Stomach (tissue), 9 donors: ENCODE results near the gene MRPL18. TPM values are rescaled to one million over a fixed set of nuclear protein-coding genes. Genes with fewer than 3 reads are reported as not detected.
"Not testable (repeated sequence)": the region's sequence is repeated elsewhere in the genome, so short reads cannot be mapped to it uniquely, and the experiment has no call there.

ENCODE experiments used
- DNase-seq, 2 donors: peaks; one replicate each; pipeline versions ENCODE4 v3.0.0 to v3.0.0-alpha.2; 2013 to 2019
- H3K27ac ChIP-seq, 5 donors: fragments of 200-600 bp in 4 of 5; sonication (generic) in 4 of 5; one replicate each; pipeline ENCODE4 v1.5.1; 2013 to 2019; ENCODE audit warnings: mild to moderate bottlenecking in 1 of 5, moderate library complexity in 1 of 5
- H3K27me3 ChIP-seq, 3 donors: fragments of 200-600 bp; sonication (generic); one replicate each; pipeline ENCODE4 v1.5.1; 2017 to 2019; ENCODE audit warnings: mixed run types in 1 of 3
- H3K36me3 ChIP-seq, 4 donors: fragments of 200-600 bp; sonication (generic); 1 replicate in 3 of 4; 2 replicates in 1 of 4; pipeline ENCODE4 v1.5.1; 2016 to 2019
- H3K4me1 ChIP-seq, 4 donors: fragments of 200-600 bp; sonication (generic); one replicate each; pipeline ENCODE4 v1.5.1; 2016 to 2019
- H3K4me3 ChIP-seq, 4 donors: fragments of 200-600 bp; sonication (generic) in 3 of 4; one replicate each; pipeline ENCODE4 v1.5.1; 2016 to 2019; ENCODE audit warnings: mild to moderate bottlenecking in 1 of 4
- H3K9me3 ChIP-seq, 4 donors: fragments of 200-600 bp; sonication (generic); one replicate each; pipeline ENCODE4 v1.5.1; 2016 to 2019
- EP300 ChIP-seq: sonication (generic); formaldehyde crosslinking; IDR thresholded peaks from one replicate; pipeline ENCODE4 v1.6.1; 2017; ENCODE audit warnings: antibody characterized with exemption
- POLR2A ChIP-seq, 4 donors: fragments of 450-650 bp; IDR thresholded peaks; one replicate each; pipeline ENCODE4 v1.6.1; 2016; ENCODE audit warnings: antibody characterized with exemption in 4 of 4, control low read depth in 2 of 4, mild to moderate bottlenecking in 1 of 4, moderate library complexity in 1 of 4
- POLR2AphosphoS5 ChIP-seq, 3 donors: sonication (generic); formaldehyde crosslinking; IDR thresholded peaks; one replicate each; pipeline ENCODE4 v1.6.1; 2016; ENCODE audit warnings: antibody characterized with exemption in 3 of 3
- WGBS, 5 donors: extraction: QIAGEN DNeasy Blood & Tissue Kit in 3 of 5; methylation state at CpG; one replicate each; pipeline versions ENCODE4 v1.1.5 to v1.1.7; 2013 to 2018; 5-methylcytosine and 5-hydroxymethylcytosine counted together
- intact Hi-C: fragments of 100-400 bp; cut with DNase I; formaldehyde crosslinking; loops from one replicate; pipeline ENCODE4 v1.15.1; 2023; ENCODE audit warnings: low total_unique reads
- polyA plus RNA-seq, 3 donors: library from polyadenylated mRNA; stranded (reverse); fragments of 200-250 nt; gene quantifications; one replicate each; pipeline ENCODE4 v1.2.3, GENCODE V29; 2013
- total RNA-seq, 5 donors: library from RNA; depleted of rRNA; stranded (reverse); fragments of >200 nt; gene quantifications; one replicate each; pipeline versions ENCODE4 v1.1.0 to v1.2.3, GENCODE V29; 2014 to 2016
- TF ChIP-seq, protein P1 (sequence below), 7 experiments: fragments of 450-650 bp in 4 of 7; fragments of 200-600 bp in 3 of 7; sonication (generic) in 3 of 7; IDR thresholded peaks; one replicate each; pipeline ENCODE4 v1.5.1; 2016 to 2019; ENCODE audit warnings: antibody characterized with exemption in 7 of 7, control low read depth in 2 of 7, mild to moderate bottlenecking in 1 of 7
- donor health status: healthy with polysubstance abuse.
- donor health status: Bipolar disorder and iron deficiency.
- donor health status: healthy.

MRPL18 gene
- total and polyA plus RNA-seq, 8 donors: 3.6 to 105 (median 67.3) TPM

DNA sequence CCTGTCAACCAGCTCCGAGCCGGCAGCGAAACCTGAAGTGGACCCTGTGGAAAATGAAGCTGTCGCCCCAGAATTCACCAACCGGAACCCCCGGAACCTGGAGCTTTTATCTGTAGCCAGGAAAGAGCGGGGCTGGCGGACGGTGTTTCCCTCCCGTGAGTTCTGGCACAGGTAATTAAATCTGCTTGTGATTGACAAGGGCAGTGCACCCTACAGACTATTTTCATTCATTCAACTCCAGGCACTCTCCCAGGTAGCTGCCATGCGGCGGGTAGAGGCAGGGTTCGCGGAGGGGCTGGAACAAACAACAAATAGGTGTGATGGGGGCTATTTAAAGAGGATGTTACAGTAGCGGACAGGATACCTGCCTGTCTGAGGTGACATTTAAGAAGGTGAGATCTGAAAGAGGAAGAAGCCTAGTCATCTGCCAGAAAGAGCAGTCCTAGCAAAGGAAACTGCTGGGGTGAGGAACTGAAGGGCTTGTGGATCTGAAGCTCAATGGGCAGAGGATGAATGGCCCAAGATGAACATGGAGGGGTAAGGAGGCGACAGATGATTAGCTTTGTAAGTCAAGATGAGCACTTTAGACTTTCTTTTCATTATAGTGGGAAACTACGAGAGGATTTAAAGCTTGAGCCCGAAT, 810 bp downstream of the MRPL18 start:
- WGBS, 5 donors: 14 to 15% (median 15%) methylated on average over 14 to 18 of the region's 18 CpGs
- H3K36me3 ChIP-seq: peaks cover 8 to 54% (median 52%) of the 10 kb centered on the region in 4 donors
- TF ChIP-seq, protein P1, sequence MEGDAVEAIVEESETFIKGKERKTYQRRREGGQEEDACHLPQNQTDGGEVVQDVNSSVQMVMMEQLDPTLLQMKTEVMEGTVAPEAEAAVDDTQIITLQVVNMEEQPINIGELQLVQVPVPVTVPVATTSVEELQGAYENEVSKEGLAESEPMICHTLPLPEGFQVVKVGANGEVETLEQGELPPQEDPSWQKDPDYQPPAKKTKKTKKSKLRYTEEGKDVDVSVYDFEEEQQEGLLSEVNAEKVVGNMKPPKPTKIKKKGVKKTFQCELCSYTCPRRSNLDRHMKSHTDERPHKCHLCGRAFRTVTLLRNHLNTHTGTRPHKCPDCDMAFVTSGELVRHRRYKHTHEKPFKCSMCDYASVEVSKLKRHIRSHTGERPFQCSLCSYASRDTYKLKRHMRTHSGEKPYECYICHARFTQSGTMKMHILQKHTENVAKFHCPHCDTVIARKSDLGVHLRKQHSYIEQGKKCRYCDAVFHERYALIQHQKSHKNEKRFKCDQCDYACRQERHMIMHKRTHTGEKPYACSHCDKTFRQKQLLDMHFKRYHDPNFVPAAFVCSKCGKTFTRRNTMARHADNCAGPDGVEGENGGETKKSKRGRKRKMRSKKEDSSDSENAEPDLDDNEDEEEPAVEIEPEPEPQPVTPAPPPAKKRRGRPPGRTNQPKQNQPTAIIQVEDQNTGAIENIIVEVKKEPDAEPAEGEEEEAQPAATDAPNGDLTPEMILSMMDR (IDR thresholded peaks at IDR 0.05): no peak
- TF ChIP-seq POLR2A (IDR thresholded peaks at IDR 0.05) (no peak), POLR2AphosphoS5 (IDR thresholded peaks at IDR 0.05) (no peak), EP300 (no peak)
- no peaks in the 10 kb centered on the region for H3K9me3 ChIP-seq
- H3K27me3 ChIP-seq: no peaks in the 10 kb centered on the region
- H3K4me1 ChIP-seq: peaks cover 37 to 71% (median 50%) of the 10 kb centered on the region in 4 donors
- intact Hi-C loops: loop anchor here (10.0 kb wide), 1 partner anchor 96 kb away; the partner anchor contains the start of gene SOD2
- H3K27ac ChIP-seq: peak overlapping the region; percentile 96 to 99 (median 98)
- peak overlapping the region; percentile 89 to 93 (median 93) for H3K4me3 ChIP-seq
- peak in 1 of 2 donors; percentile 26 for DNase-seq

DNA sequence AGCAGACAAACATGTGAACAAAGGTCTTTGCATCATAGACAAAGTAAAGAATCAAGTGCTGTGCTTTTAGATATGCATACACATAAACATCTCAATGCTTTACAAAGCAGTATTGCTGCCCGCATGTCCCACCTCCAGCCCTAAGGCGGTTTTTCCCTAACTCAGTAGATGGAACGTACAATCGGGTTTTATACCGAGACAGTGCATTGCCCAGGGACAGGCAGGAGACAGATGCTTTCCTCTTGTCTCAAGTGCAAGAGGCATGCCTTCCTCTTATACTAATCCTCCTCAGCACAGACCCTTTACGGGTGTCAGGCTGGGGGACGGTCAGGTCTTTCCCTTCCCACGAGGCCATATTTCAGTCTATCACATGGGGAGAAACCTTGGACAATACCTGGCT, 4.7 kb downstream of the MRPL18 start:
- DNase-seq, H3K9me3 ChIP-seq, H3K27me3 ChIP-seq, H3K4me3 ChIP-seq, H3K27ac ChIP-seq: not testable (repeated sequence)
- H3K36me3 ChIP-seq: peaks cover 18 to 77% (median 75%) of the 10 kb centered on the region in 4 donors
- H3K4me1 ChIP-seq: peaks cover 21 to 49% (median 26%) of the 10 kb centered on the region in 4 donors
- intact Hi-C loops: loop anchor here (10.0 kb wide), 1 partner anchor 100 kb away; the partner anchor contains the start of gene SOD2
- WGBS, 5 donors: 76 to 86% (median 81%) methylated on average over 8 of the region's 8 CpGs

DNA sequence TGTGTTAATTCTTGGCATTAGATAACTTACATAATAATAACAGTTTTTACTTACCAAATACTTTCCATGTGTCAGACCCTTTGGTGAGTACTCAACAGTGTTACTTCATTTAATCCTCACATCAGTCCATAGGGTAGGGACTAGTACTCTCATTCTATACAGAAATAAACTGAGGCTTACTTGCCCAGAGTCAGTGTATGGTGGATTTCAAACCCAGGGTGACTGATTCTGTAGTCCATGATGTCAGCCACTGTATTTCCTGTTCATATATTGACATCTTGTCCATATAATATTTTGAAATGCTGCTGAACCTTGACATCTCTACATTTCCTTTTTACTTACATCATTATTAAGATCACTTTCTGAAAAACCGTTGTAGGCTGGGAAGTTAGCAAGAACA, 7.3 kb downstream of the MRPL18 start:
- Histone ChIP-seq H3K27me3 (no peaks in the 10 kb centered on the region), H3K4me1 (peaks cover 2 to 32% (median 8%) of the 10 kb centered on the region in 4 donors), H3K27ac (no peak overlapping the region), H3K9me3 (no peaks in the 10 kb centered on the region), H3K4me3 (no peak overlapping the region), H3K36me3 (peaks cover 18 to 77% (median 74%) of the 10 kb centered on the region in 4 donors)
- TF ChIP-seq POLR2A (IDR thresholded peaks at IDR 0.05): no peak
- TF ChIP-seq POLR2AphosphoS5 (IDR thresholded peaks at IDR 0.05): no peak
- no peak for TF ChIP-seq EP300
- TF ChIP-seq, protein P1 (IDR thresholded peaks at IDR 0.05): no peak
- no peak for DNase-seq
- WGBS, 5 donors: 28 to 78% (median 51%) methylated on average over 1 of the region's 1 CpG
- intact Hi-C loops: loop anchor here (10.0 kb wide), 1 partner anchor 103 kb away; the partner anchor contains the start of gene SOD2

DNA sequence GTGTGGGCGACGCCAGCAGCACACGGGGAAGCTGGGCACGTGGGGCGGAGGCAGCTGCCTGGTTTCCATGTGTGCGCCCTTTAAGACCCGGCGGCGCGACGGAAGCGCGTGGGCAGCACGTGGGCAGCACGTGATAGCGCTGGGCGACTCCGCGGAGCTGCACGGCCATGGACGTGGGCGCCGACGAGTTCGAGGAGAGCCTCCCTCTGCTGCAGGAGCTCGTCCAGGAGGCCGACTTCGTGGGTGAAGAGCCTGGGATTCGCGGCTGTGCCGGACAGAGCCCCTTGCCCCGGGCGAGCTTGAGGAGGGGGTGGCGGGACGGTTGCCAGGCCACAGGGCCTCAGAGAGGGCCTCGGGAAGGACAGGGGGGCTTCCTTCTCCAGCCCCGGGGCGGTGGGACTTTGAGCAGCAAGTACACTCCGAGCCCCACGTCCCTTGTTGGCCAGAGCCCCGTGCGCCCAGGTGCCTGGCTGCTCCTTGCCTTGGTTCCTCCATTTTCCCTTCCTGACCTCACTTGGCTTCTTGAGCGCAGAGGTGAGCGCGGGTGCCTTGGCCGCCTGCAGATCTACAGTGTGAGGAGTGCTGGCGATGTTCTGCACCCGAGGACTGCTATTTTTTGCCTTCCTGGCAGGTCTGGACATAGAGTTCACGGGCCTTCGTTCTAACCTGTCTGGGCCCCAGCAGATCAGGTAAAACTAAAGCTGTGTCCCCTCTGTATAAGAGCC, 10.0 kb downstream of the MRPL18 start, which contains the start of gene PNLDC1:
TSS of gene PNLDC1 (plus strand) at position 136 of the 725 bp plus-strand sequence. CDS start at position 168, 32 bp downstream.
- Histone ChIP-seq H3K4me3 (no peak within 1 kb of the TSS), H3K36me3 (peaks cover 18 to 53% (median 50%) of the 10 kb centered on the region in 4 donors), H3K9me3 (no peaks in the 10 kb centered on the region), H3K27me3 (no peaks in the 10 kb centered on the region), H3K27ac (no peak within 1 kb of the TSS), H3K4me1 (peaks cover 0 to 12% (median 0%) of the 10 kb centered on the region in 4 donors)
- 85 to 93% (median 92%) methylated on average over 46 to 50 of the region's 50 CpGs for WGBS, 5 donors
- intact Hi-C loops: no loop called here
- no peak for DNase-seq
- TF ChIP-seq EP300 (no peak), POLR2AphosphoS5 (IDR thresholded peaks at IDR 0.05) (no peak), POLR2A (IDR thresholded peaks at IDR 0.05) (no peak)
- TF ChIP-seq, protein P1 (IDR thresholded peaks at IDR 0.05): no peak
